NCI-H1417 treated with DMSO at 0.1 percent for 48 hours (cell line): ENCODE measurements around the gene CDH6.

ENCODE experiments used
- DNase-seq: peaks from one replicate; lab custom pipeline; 2025; lab: John Stamatoyannopoulos, UW

Gene CDH6

DNA sequence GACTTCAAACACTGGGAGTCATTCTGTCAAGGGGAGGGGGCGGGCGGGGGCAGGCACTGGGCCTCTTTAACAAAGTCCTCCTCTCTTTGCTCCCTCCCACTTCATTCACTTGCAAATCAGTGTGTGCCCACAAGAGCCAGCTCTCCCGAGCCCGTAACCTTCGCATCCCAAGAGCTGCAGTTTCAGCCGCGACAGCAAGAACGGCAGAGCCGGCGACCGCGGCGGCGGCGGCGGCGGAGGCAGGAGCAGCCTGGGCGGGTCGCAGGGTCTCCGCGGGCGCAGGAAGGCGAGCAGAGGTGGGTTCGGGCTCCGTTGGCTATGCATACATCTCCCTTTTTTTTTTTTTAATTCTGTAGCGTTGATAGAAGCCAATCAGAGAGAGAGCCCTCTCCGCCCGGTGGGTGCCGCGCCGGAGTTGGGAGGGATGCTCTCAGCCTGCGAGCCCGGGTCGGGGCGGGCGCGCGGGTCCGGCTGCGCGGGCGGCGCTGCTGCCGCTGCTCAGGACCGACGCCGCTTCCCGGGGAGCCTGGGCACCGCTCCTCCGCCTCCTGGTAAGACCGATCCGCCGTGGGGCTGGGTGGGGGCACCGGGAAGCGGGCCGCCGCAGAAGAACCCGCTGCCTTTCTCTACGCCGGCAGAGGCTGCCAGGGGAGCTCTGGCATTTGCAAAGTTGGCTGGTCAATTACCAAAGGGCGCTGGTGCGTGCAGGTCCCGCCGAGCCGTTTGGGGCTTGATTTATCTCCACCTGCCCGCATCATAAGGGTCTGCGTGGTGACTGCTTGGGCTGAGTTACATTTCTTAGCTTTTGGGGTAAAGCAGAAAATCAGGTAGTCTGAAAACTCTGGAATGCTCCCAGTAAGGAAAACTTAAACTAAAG is at the start of gene CDH6:
TSS of gene CDH6 (plus strand) at position 96 of the 877 bp plus-strand sequence. CDS start 73,788 bp downstream, outside the sequence.
- peak; percentile 10 for DNase-seq

DNA sequence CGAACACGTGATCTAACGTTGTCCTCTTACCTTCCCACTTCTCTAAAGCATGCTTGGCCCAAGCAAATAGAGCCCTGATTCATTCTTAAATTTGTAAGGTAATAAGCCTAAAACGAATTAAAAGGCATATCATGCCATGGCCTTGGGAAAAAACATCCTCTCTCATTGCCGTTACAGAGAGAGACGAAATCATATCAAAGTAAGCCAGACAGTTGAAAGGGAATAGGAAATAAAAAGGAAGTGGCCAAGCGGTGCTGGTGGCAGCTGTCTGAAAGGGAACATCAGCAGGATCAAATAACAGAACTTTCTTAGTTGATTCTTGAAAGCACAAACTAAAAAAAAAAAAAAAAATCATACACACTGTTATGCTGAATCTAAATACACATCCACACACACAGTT is 49.1 kb upstream of the CDH6 start:
- DNase-seq, result no peak

DNA sequence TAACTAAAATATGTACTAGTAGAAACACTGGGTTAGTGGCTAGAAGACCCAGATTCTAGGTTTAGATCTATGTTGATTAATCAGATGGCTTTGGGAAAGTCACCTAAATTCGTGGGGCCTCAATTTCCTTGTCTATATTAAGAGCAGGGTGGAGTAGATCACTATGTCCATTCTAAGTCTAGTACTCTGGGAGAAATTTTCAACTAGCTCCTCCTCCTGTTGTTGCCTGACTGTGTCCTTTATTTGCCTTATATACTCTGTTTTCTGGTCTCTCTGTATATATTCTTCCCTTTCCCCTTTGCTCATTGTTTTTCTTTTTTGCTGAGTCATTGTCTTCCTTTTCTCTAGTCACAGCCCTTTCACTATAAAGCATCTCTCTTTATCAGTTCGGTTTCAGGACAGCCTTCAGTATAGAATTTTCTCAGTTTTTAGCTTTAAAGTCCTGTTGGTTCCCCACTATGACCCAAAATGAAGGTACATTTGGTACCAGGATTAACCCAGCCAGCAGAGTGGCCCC is 44.5 kb upstream of the CDH6 start:
- no peak for DNase-seq

DNA sequence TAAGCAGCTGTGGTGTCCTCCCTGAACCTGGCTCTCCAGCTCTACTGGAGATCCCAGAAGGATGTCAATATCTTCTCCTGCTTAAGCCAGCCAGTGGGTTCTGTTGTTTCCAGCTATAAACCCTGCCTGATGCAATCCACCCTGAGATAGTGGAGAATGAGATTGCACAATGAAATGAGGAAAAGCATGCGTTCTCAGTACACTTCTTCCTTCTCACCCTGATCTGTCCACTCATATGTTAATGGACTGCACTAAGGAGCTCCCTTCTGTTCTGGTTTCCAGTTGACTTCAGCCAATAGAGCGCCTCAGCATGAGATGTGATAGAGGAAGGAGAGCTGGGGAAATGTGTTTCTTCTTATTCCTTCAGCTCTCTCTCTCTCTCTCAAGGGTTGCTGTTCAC is 40.0 kb upstream of the CDH6 start:
- no peak for DNase-seq

DNA sequence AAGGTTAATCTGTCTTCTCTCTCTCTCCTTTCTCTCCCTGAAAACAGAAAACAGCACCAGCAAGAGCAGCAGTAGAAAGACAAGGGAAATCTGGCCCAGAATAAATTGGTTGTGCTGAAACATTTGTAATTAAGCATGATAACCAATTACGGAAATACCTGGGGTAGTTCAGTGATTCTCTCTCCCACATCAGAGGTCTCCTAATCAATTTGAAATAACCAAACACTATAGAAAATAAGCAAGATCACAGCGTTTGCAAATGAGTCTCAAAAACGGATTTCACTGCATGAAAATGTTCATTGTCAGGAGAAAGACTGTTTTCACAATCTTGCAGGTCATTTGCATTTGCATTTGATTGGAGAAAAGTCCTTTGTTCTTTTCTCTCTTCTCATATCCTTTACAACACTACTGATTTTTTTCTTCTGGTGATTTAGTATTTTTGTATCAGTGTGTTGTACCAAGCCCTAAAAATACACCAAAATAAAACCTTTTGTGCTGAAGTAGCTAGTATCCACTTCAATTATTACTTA is 36.8 kb upstream of the CDH6 start:
- DNase-seq, result no peak

DNA sequence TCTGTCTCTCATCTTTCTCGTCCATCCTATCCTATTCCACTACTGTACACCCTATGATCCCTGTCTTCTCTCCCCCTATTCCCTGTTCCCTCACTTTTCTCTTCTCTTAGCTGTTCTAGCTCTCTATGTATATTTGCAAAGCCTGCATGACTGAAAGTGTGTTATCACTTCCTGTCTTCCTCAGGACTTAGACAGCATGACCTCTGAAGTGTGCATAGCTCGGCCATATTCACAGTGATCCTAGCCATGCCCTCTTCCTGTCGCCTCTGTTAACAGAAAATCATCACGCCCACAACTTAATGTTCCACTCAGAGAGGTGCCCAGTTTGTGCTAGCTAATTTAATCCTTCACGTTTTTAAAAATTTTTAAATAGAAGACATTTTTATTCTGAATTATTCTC is 35.8 kb upstream of the CDH6 start:
- no peak for DNase-seq

DNA sequence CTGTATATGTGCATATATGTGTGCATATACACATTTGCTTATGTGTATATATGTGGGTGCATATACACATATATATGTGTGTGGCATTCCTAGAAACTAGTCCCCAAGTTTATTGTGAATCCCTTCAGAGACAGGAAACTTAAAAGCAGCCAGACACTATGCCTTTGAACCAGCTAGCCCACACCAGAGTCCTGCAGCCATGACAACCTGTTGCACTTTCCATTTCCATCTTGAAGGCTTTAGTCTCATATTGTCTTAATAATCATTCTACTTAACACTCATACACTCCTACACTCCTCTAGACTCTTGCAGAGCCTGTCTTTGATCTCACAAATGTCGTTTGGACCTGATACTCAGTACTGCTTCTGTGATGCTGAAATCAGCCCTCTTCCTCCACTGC is 34.8 kb upstream of the CDH6 start:
- no peak for DNase-seq

DNA sequence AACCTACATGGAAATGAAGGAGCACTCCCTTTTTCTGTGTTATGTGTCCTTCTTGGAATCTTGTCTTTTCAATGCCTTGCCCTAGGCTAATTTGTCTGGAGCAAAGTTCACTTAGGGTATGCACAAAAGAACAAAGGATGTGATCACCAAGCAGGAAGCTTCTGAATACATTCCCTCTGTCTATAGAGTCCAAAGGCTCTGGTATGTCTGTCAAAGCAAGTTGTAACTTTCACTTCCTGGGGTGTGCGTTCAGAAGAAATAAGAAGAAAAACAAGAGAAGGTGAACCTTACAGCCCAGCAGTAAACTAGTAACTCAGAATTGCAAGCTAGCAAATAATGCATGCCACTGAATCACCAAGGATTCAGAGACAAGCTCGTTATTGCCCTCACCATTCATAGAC is 31.7 kb upstream of the CDH6 start:
- no peak for DNase-seq

DNA sequence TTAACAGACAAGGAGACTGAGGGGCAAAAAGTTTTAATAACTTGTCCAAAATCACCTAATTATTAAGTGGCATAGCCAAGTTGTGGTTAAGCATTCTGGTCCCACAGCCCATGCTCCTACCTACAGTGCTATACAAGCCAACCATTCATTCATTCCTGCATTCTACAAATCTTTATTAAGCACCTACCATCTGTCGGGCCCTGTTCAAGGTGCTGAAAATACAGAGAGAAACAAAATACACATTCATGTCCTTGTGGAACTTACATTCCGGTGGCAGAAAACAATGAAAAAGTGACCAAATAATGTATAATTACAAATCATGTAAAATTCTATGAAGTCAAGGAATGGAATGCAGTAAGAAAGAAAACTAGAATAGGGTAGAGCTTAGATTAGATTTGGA is 27.8 kb upstream of the CDH6 start:
- DNase-seq, result no peak

DNA sequence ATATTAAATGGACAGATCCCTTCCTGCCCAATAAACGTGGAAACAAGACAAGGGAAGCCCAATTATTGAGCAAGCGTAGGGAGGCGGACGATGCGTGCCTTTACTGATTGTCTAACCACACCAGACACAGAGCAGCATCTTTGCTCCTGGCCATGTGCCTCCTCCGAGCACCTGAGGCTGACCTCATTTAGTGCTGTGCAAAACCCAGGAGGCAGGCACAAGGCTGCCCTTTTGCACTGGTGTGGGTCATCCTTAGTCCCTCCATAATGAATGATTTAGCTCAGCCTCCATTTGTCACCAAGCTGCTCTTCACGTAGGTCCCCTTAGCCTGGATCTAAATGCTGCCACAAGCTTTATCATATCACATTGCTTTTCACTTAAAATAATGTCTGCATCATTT is 24.1 kb upstream of the CDH6 start:
- DNase-seq, result no peak

DNA sequence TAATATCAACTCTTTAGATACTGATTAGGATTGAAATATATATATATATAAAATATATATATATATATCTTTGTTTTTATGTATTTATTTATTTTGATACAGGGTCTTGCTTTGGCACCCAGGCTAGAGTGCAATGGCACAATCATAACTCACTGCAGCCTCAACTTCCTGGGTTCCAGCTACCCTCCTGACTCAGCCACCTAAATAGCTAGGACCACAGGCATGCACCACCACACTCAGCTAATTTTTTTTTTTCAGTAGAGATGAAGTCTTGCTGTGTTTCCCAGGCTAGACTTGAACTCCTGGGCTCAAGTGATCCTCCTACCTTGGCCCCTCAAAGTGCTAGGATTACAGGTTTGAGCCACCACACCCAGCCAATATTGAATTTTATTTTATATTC is 20.6 kb upstream of the CDH6 start:
- no peak for DNase-seq

DNA sequence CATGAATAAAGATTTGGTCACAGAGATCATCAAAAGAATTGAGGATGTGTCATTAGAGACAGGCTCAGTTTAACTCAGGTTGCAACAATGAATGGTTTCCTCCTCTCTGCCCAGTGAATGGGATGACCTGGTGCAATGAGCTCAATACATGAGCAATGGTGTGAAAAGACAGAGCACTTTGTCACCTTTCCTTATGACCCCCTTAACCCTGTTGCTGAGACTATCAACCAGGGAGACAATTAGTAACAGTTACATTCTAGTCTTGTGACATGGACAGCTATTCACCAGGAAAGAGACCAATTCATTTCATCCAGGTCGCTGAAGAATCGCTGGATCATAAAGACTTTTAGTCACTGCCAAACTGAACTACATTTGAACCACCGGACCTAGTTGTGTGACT is 19.9 kb upstream of the CDH6 start:
- DNase-seq, result no peak

DNA sequence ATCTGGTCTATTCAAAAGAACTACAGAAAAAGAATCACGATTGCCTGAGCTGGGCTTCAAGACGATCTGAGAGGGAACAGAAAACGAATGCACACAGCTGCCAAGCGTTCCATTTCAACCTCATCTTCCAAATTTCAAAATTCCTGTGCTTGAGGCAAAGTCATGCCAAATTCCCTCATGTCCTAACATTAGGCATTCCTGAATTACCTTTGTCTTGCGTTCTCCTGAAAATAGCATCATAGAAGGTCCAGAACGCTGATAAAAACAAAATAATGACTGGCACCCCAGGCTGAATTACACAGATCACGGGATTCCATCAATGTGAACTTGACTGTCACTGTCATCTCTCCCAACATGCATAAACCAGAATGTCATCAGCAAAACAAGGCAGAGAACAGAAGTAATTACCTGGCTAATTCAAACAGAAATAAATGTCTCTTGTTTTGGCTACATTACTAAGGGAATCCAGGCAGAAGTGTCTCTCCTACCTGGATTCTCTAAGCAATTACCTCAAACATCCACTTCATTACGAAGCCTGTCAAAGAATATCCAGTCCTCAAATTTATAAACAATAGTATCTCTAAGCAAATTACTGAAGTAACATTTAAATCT is 12.0 kb upstream of the CDH6 start:
- no peak for DNase-seq

DNA sequence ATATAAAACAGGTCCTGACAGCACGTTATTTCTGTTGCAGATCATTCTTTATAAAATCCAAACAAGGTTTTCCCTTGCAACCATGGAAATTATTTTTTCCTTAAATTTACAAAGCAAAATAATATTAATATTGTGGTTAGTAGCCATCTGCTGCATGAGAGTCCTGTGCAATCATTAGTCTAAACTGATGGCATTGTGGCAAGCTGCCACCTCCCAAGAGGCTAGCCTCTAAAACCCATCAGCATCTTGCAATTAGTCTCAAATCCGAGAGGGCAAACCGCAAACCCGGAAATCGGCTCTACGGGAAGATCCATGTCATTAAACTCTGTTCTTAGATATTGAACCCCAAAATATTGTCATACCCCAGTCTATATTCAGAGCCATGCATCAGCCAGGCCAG is 11.3 kb upstream of the CDH6 start:
- no peak for DNase-seq

DNA sequence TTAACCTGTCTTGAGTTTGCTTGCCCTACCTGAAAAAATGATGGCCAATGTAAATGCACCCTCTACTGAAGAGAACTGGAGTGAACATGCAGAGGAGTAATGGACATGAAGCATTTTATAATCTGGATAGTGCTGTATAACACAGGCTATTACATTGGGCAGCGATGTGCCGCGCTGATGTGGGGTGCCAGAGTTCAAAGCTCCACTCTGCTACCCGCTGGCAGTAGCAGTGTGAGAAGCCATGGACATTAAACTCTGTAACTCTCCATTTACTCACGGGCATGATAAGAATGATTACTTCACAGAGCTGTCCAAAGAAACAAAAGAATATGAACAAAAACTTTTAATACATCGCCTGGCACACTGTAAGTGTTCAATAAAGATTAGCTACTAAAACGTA is 7.5 kb upstream of the CDH6 start:
- DNase-seq, result no peak

DNA sequence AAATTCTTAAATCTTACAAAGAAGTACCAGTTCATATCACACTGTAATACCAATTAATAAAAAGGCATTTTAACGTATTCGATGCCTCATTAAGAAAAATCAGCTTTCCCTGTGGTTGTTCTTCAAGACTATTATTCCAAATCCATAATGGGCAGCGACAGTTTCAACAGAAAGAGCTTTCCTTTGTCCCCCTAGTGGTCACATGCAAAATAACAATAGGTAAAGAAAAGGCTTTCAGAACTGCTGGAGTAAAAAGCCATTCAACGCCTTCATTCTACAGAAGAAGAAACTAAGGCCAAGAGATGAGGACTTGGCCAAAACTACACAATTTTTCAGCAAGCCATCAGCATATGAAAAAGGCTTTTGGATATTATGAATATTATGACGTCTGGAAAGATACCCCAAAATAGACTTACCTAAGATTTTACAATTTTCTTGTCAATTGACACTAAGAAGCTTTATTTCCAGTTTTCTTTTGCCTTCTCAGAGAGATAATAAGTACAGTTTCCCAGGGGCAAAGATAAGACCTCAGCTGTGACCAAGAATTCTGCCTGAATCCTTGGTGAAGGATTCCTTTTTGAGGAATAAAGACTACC is 6.7 kb upstream of the CDH6 start:
- DNase-seq, result peak; percentile 30

DNA sequence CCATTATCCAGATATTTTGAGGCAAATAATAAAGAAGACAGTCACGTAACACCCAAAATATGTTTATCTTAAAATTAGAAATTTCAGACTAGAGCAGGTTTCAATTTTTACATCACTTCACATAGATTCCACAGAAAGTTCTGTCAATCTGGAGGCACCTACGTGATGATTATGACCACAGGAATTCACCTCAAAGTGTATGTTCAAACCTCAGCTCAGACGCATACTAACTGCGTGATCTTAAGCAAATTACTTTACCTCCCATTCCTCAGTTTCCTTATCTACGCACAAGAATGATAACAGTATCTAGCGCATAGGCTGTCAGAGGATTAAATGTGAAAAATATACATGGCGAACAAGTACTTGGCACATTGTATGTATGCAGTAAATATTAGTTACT is 5.9 kb upstream of the CDH6 start:
- no peak for DNase-seq

DNA sequence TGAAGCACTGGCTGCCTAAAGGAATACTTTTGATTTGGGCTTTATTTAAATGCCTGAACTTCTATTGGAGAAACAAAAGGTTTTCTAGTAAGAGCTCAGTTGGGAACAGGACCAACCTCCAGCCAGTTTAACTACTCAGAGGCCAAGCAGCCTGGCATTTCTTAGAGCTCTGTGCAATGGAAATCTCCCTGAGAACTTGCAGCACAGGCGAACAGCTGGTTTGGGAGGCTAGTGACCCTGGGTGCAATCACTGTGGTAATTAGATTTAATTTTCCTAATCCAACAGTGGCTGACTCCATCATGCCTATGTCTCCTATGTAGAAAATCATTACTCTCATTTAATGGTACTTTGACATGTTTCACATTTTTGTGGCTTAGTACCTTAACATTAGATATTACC is 1.0 kb upstream of the CDH6 start:
- no peak for DNase-seq

DNA sequence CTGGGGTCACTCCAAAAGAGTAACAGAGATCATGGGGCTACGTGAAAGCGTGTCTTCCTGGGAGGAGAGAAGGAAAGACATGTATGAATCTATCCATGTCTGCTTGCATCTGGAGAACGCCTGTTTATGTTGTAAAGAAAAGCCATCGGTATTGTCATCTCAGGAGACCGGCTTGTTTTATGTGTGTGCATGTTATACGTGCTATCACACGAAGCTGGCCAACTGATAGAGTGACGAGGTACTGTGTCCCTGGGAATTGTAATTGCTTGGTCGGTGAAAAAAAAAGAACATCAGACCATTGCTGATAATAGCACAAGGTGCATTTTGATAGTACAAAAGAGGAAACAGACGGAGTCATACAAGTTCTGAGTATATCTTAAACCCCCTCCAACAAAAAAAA is 370 bp upstream of the CDH6 start:
- DNase-seq, result no peak

DNA sequence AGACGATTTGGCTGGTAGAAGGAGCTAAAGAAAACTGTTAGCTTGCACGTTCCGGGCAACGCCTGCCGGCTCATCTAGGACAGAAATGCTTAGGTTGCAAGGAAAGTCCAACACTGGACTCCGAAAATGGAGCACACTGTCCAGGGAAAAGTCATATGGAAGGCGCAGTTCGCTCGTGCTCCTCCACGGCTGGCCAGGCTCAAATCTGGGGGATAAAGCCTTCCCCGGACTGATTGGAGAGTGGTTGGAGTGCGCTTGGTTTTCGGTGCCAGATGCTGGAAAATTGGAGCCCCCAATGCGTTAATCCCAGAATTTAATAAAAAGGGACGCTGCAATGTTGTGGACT is 955 bp downstream of the CDH6 start:
- no peak for DNase-seq

DNA sequence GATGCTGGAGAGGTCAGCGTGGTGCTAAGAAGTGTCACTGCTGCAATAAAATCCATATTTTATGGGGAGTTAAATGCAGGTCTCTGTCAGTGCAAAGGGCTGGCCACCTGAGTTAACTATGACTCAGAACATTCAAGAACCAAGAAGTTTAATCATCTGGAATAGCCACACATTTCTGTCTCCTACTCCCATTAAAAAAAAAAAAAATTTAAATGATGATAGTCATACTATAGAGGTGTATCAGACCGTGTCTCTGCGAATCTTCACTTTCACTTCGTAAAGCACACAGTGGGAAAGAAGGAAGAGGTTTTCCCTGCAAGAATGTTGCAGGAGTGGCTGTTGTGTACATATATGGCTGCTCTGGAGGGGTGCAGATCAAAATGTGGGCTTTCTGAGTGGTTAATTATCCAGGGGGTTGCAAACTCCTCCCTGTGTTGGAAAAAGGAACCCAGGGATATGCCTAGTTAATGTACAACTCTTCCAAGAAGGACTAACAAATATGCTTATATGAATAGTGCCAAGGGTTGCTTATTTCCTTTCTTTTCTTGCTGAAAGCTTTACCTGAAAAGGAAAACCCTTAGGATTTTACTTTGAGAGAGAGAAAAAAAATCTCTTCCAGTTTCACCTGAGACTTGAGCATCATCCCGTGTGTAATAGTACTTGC is 1.5 kb downstream of the CDH6 start:
- DNase-seq, result no peak

DNA sequence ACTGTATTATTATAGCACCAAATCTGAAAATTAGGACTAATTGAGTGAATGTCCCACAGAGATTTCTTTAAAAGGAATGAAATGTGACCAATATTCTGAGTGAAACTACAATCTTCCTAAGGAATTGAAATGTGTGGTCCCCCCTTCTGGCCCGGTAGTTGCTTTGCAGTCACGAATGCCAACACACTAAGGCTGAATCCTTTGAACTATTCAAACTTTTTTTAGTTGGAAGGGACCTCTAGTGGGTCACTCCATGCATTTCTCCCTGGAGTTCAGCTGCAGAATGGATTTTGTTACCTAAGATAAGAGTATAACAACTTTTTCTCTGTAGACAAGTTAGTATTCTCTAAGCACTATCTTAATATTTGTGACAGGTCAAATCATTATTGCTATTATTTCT is 2.8 kb downstream of the CDH6 start:
- DNase-seq, result no peak

DNA sequence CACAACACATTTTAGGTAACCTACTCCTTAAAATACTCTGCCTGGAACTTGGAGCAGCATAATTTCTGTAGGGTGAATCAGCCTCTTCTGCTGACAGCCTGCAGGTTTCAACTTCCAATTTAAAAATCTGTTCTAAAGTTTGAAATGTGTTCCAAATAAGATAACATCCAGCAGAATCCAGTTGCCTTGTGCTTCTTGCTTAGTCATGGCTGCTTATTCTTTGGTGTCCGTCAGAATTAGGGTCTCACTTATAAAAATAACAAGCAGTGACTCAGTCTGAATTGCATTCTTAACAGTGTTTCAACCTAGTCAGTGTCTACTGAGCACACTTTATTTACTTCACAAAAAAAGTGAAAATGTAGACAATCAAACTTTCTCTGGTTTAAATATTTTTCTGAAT is 3.7 kb downstream of the CDH6 start:
- no peak for DNase-seq
